Superior temporal gyrus (tissue), 1 donor: ENCODE measurements around the gene KDM4C.
A peak's percentile ranks its signal among the peaks of the same experiment; 100 is the strongest.
"Not testable (repeated sequence)": the region's sequence is repeated elsewhere in the genome, so short reads cannot be mapped to it uniquely, and the experiment has no call there.

Experiments used
- DNase-seq: peaks from one replicate; pipeline ENCODE4 v3.0.0-alpha.2; 2016; ENCODE audit errors: extremely low spot score

Gene KDM4C

GRCh38 chr9:6764011-6764410 is 6.2 kb downstream of the KDM4C start:
- no peak for DNase-seq

DNA sequence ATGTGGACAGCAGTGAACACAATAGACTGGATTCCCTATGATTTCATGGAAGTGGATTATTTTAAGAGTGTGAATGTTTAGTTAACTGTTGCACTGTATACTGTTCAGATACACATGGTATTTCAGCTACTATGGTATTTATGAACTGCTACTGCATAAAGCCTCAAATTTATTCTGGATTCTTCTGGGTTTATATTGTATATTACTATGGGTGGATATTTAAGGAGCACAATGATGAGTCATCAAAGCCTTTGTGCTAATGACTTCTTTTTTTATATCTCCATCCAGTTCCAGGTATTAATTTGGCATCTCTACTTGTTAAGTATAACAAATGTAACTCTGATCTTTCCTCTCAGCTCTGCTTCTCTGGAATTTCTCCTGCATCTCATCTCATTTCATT is 6.8 kb downstream of the KDM4C start:
- no peak for DNase-seq

DNA sequence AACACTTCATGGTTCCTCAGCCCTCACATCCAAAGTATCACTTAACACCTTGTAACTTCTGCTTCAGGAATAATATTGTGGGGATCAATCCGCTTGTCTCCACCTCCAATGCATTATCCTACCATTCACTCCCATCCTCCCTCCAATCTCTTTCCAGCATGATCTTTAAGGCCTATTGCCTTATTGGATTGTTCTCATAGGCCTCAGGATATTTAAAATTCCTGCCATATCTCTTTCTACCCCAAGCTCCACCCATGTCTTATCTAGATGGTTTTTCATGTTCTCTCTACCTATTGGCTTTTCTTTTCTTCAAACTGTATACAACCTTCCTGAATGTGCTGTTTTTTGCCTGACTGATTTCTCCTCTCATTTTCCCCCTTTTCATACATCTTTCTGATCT is 7.2 kb downstream of the KDM4C start:
- DNase-seq, result no peak

DNA sequence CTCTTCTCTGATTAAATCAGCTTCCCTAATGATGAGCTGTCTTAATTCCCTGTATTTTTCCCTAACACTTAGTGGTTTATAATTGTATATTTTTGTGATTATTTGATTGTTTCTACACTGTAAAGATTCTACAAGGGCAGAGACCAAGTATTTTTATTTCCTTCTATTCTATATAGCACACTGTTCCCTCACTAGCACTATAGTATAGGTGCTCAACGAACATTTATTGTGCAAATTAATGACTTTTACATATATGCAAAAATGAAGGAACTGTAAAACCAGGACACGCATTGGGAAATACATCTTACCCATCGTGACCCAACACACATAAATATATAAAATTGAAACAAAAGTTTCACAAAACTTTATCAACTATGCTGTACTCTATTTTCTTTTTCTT is 7.6 kb downstream of the KDM4C start:
- DNase-seq, result no peak

DNA sequence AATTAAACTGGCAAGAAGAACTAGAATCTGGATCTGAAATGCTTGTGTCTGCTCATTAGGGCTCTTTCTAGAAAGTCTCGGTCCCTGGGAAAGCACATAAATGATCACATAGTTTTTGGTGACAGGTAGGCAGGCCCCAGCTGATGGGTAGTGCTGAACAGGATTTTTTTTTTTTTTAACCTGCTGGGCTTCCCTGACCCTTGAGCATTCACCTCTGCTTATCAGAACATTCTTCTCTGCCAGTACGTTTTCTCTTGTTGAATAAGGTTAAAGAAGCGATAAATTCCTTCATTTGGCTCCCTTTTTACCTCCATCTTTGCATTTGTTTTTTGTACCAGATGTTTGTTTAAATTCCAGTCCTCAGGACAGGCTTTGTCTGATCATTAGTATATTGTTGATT is 8.8 kb downstream of the KDM4C start:
- DNase-seq, result no peak

- DNase-seq, result not testable (repeated sequence)
Observed at GRCh38 chr9:6768587-6768986, 10.8 kb downstream of the KDM4C start.

GRCh38 chr9:6771722-6772121 is 13.9 kb downstream of the KDM4C start:
- DNase-seq, result no peak

GRCh38 chr9:6777213-6777902 is 19.6 kb downstream of the KDM4C start:
- no peak for DNase-seq

- no peak for DNase-seq
Observed at GRCh38 chr9:6779417-6780241, 21.9 kb downstream of the KDM4C start.

DNA sequence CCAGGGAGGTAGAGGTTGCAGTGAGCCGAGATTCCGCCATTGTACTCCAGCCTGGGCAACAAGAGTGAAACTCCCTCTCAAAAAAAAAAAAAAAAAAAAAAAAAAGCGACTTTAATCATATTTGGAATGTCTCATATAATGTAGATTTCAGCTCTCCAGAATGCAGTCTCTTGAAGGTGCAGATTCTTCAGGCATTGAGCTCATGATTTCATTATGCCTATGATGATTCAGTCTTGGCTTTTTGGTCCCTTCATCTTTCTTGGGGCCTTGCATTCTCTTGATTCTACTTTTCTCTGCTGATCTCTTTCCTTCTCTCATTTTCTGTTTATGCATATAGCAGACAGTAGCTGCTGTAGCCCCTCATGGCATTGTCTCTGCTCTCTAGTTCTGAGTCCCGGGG is 22.9 kb downstream of the KDM4C start:
- DNase-seq, result no peak

DNA sequence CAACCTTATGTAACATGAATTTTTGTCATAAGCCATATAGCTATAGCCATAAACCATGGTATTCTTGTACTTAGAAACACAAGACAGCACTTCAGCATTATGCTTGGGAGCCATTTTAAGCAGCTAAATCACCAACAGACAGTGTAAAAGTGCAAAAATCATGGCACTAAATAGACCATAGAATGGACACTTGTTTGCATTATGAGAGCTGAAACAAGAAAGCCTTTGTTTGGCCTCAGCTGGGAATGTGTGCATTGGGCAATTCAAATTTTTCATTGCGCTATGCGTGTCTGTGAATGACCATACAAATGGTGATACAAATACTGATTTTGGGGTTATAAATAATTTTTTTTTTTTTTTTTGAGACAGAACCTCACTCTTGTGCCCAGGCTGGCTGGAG is 23.7 kb downstream of the KDM4C start:
- DNase-seq, result peak; percentile 91

DNA sequence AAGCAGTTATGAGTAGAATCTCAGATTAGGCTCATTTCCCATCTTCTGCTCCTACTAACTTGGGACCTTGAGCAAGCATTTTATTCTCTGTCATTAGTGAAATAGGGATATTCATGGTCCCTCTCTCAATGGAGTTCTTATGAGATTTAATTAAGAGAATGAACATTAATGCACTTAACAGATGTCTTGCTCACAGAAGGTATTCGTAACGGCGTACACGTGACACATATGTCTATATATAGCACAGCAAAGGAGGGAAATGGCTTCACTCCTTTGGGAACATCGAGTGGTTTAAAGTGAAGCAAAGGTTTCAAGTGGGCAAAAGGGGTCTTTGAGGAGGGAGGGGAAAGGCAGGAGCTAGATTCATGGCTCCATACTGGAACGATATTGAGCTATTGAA is 24.6 kb downstream of the KDM4C start:
- no peak for DNase-seq

- no peak for DNase-seq
Observed at GRCh38 chr9:6782981-6783380, 25.2 kb downstream of the KDM4C start.

DNA sequence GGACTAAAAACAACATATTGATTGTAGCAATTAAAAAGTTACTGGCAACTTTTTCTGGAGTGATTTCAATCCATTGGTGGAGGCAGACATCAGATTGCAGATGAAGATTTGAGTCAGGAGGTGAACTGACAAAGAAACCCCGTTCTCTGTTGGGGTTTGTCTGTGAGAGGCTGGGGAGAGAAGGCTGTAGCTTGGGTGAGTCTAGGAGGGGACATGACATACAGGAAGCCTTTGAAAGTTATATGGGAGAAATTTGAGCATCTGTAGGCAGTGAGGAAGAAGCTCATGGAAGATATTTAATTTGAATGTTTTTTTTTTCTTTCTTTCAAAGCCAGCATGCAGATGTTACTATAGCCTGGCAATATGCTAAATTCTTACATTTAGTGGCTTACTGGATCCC is 26.0 kb downstream of the KDM4C start:
- DNase-seq, result no peak

GRCh38 chr9:6785682-6786081 is 27.9 kb downstream of the KDM4C start:
- no peak for DNase-seq

DNA sequence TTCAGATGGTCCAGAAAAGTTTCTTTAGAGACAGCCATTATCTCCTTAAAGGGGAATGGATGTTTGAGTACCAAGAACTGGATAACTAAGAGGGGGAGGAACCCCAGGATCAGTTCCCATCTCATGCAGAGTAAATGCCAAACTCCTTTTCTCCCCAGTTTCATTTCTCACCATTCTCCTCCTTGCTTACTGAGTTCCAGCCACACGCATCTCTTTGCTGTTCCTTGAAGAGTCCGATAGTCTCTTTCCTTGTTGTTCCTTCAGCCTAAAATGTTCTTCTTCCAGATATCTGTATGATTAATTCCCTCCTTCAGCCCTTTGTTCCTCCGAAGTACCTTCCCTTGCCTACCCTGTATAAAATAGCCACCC is 30.0 kb downstream of the KDM4C start:
- DNase-seq, result no peak

- DNase-seq, result no peak
Observed at GRCh38 chr9:6788162-6789016, 30.6 kb downstream of the KDM4C start.

- not testable (repeated sequence) for DNase-seq
Observed at GRCh38 chr9:6789017-6789338, 31.2 kb downstream of the KDM4C start.

GRCh38 chr9:6790866-6791265 is 33.1 kb downstream of the KDM4C start:
- no peak for DNase-seq

- DNase-seq, result no peak
Observed at GRCh38 chr9:6793203-6793602, 35.4 kb downstream of the KDM4C start.

GRCh38 chr9:6794936-6795335 is 37.2 kb downstream of the KDM4C start:
- no peak for DNase-seq

DNA sequence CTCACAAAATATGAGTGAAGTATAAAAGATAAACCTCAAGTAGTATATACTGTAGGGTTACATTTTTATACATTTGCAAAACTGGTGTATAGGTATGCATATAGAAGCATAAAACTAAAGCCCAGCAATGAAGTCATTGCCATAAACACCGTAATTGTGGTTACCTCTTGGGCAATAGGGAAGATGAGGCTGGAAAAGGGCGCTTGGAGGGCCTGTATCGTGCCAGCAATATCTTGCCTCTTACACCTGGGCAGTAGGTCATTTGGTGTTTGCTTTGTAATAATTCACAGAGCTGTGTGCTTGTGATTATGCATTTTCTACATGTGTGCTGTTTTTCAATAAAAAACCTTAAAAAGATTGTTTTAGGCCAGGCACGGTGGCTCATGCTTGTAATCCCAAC is 45.2 kb downstream of the KDM4C start:
- no peak for DNase-seq

- DNase-seq, result peak; percentile 68
Observed at GRCh38 chr9:6805532-6805931, 47.8 kb downstream of the KDM4C start.
